HG03103 (cell line): Measurements from ENCODE around the gene TSC2.

Experiments
- ATAC-seq: cut with Tn5 transposase; IDR thresholded peaks from one replicate; pipeline ENCODE4 v1.9.1; 2021; ENCODE audit warnings: low read depth; ENCODE audit not compliant: unreplicated experiment

Gene TSC2

GRCh38 chr16:2083876-2084780 is 36.3 kb downstream of the TSC2 start:
- no peak for ATAC-seq

- no peak for ATAC-seq
Measured at GRCh38 chr16:2084895-2085625, 37.3 kb downstream of the TSC2 start.

GRCh38 chr16:2085669-2086068 is 37.9 kb downstream of the TSC2 start:
- no peak for ATAC-seq

- no peak for ATAC-seq
Measured at GRCh38 chr16:2086106-2086742, 38.4 kb downstream of the TSC2 start.

- no peak for ATAC-seq
Measured at GRCh38 chr16:2086812-2087747, 39.3 kb downstream of the TSC2 start.

GRCh38 chr16:2087748-2088631 is 40.2 kb downstream of the TSC2 start:
- ATAC-seq = no peak

- ATAC-seq = no peak
Measured at GRCh38 chr16:2088759-2089358, 41.1 kb downstream of the TSC2 start.

GRCh38 chr16:2089706-2090480 is 42.1 kb downstream of the TSC2 start:
- no peak for ATAC-seq

GRCh38 chr16:2090481-2090776 is 42.6 kb downstream of the TSC2 start:
- ATAC-seq = no peak

- no peak for ATAC-seq
Measured at GRCh38 chr16:2090777-2091546, 43.2 kb downstream of the TSC2 start.

GRCh38 chr16:2091547-2092255 is 43.9 kb downstream of the TSC2 start:
- no peak for ATAC-seq

GRCh38 chr16:2092256-2092620 is 44.5 kb downstream of the TSC2 start:
- no peak for ATAC-seq

GRCh38 chr16:2092866-2093265 is 45.1 kb downstream of the TSC2 start:
- ATAC-seq = no peak

- ATAC-seq = no peak
Measured at GRCh38 chr16:2093793-2094192, 46.0 kb downstream of the TSC2 start.

GRCh38 chr16:2095315-2095853 is 47.6 kb downstream of the TSC2 start:
- ATAC-seq = no peak

- no peak for ATAC-seq
Measured at GRCh38 chr16:2095918-2096582, 48.3 kb downstream of the TSC2 start.
